Epidermal melanocyte (primary cell): ENCODE results near the gene RBM3.

Experiments used
- DNase-seq: peaks from one replicate; pipeline ENCODE4 v3.0.0; 2011; ENCODE audit warnings: low spot score; ENCODE audit not compliant: insufficient read length

RBM3 gene

GRCh38 chrX:48617542-48618340 is 43.5 kb downstream of the RBM3 start:
- DNase-seq = no peak

- DNase-seq = no peak
Measured at GRCh38 chrX:48626401-48627298, 52.4 kb downstream of the RBM3 start.
